Adrenal gland (tissue), 5 donors: ENCODE measurements around the gene ZNF792.

Experiments
- POLR2A ChIP-seq, 2 donors: fragments of 450-650 bp; IDR thresholded peaks; one replicate each; pipeline ENCODE4 v1.6.1; 2017; ENCODE audit warnings: antibody characterized with exemption in 2 of 2, mild to moderate bottlenecking in 2 of 2, moderate library complexity in 1 of 2
- TF ChIP-seq, protein P1 (sequence below), 6 experiments: fragments of 450-650 bp in 4 of 6; fragments of 200-600 bp in 2 of 6; sonication (generic) in 1 of 6; IDR thresholded peaks; 1 replicate in 5 of 6; 2 replicates in 1 of 6; pipeline versions ENCODE4 v1.5.1 to v1.8.0; 2016 to 2021; ENCODE audit warnings: antibody characterized with exemption in 6 of 6, mild to moderate bottlenecking in 2 of 6, moderate library complexity in 1 of 6
- donor health status: DM: no; HTN: no; CAD: no.

DNA sequence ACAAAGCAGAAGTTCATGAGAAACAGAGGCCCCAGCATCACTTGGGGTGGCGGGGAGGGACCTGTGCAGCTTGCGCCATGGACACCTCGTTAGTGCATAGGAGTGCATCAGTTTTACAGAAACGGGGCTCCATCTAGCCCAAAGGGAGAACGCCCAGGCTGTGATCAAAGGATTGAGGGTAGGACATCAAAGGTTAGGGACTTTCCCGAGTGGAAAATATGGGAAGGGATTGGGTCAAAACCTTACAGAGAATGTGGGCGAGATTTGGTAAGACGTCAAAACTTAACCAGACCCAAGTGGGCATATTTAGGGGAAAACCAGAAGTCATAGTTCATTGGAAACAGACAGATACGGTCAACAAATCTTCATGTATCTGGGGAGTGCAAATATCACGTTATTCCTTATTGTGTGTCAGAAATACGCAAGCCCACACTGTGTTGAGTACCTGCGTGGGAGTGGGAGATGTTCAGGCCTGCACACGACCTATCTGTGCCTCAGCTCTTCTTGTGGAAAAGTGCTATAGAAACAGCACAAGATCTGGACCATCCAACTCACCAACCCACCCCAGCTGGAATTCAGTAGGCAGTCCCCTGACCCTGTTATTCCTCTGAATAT, 26.7 kb upstream of the ZNF792 start:
- TF ChIP-seq, protein P1, sequence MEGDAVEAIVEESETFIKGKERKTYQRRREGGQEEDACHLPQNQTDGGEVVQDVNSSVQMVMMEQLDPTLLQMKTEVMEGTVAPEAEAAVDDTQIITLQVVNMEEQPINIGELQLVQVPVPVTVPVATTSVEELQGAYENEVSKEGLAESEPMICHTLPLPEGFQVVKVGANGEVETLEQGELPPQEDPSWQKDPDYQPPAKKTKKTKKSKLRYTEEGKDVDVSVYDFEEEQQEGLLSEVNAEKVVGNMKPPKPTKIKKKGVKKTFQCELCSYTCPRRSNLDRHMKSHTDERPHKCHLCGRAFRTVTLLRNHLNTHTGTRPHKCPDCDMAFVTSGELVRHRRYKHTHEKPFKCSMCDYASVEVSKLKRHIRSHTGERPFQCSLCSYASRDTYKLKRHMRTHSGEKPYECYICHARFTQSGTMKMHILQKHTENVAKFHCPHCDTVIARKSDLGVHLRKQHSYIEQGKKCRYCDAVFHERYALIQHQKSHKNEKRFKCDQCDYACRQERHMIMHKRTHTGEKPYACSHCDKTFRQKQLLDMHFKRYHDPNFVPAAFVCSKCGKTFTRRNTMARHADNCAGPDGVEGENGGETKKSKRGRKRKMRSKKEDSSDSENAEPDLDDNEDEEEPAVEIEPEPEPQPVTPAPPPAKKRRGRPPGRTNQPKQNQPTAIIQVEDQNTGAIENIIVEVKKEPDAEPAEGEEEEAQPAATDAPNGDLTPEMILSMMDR (IDR thresholded peaks at IDR 0.05), result no peak
- TF ChIP-seq POLR2A (IDR thresholded peaks at IDR 0.05), result no peak
